Measurements from ENCODE around the gene CBX2.

DNA sequence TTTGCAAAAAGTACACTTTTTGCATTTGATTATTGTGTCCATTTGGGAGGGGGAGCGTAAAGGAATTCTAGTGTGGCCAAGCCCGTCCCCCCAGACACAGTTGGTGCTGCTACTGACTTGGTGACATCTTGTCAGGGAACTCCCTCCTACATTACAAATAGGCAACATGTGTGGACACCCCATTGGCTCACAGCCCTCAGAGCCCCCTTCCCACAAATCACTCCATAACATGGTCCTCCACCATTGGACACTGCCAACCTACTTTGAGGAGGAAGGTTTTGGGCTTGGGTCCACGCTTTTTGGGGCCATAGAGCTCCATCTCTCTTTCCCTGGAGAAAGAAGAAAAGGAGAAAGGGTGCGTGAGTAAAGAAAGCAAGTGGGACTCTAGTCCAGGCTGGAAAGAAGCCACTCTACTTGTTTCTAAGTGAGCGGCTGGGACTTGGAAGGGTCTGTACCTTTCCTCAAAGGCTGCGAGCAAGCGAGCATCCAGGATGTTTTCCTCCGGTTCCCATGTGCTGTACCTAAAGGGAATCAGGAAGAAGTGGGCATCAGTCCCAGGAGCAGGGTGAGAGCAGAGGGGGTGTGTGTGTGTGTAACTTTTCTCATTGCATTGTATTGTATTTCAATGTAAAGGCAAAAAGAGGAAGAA lies 18.0 kb downstream of the CBX2 start:
- TF ChIP-seq, protein P1, sequence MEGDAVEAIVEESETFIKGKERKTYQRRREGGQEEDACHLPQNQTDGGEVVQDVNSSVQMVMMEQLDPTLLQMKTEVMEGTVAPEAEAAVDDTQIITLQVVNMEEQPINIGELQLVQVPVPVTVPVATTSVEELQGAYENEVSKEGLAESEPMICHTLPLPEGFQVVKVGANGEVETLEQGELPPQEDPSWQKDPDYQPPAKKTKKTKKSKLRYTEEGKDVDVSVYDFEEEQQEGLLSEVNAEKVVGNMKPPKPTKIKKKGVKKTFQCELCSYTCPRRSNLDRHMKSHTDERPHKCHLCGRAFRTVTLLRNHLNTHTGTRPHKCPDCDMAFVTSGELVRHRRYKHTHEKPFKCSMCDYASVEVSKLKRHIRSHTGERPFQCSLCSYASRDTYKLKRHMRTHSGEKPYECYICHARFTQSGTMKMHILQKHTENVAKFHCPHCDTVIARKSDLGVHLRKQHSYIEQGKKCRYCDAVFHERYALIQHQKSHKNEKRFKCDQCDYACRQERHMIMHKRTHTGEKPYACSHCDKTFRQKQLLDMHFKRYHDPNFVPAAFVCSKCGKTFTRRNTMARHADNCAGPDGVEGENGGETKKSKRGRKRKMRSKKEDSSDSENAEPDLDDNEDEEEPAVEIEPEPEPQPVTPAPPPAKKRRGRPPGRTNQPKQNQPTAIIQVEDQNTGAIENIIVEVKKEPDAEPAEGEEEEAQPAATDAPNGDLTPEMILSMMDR (IDR thresholded peaks at IDR 0.05): no peak
- TF ChIP-seq POLR2A (IDR thresholded peaks at IDR 0.05): no peak
